ENCODE results near the gene NKG7.

GRCh38 chr19:51410950-51411748, 38.7 kb upstream of the NKG7 start:
- TF ChIP-seq, protein P1, sequence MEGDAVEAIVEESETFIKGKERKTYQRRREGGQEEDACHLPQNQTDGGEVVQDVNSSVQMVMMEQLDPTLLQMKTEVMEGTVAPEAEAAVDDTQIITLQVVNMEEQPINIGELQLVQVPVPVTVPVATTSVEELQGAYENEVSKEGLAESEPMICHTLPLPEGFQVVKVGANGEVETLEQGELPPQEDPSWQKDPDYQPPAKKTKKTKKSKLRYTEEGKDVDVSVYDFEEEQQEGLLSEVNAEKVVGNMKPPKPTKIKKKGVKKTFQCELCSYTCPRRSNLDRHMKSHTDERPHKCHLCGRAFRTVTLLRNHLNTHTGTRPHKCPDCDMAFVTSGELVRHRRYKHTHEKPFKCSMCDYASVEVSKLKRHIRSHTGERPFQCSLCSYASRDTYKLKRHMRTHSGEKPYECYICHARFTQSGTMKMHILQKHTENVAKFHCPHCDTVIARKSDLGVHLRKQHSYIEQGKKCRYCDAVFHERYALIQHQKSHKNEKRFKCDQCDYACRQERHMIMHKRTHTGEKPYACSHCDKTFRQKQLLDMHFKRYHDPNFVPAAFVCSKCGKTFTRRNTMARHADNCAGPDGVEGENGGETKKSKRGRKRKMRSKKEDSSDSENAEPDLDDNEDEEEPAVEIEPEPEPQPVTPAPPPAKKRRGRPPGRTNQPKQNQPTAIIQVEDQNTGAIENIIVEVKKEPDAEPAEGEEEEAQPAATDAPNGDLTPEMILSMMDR (IDR thresholded peaks at IDR 0.05): no peak
- TF ChIP-seq POLR2A (IDR thresholded peaks at IDR 0.05): no peak
